Activated naive CD4-positive, alpha-beta T cell treated with anti-CD3 and anti-CD28 coated beads, Interleukin-2, amount 50 U/mL, for 16 hours (primary cell): ENCODE measurements around the gene SLFN13.
A peak's percentile ranks its signal among the peaks of the same experiment; 100 is the strongest.
"Not testable (repeated sequence)": the region's sequence is repeated elsewhere in the genome, so short reads cannot be mapped to it uniquely, and the experiment has no call there.

Experiments
- DNase-seq: peaks from one replicate; pipeline ENCODE4 v3.0.0-alpha.2; 2020

Gene SLFN13, protein sequence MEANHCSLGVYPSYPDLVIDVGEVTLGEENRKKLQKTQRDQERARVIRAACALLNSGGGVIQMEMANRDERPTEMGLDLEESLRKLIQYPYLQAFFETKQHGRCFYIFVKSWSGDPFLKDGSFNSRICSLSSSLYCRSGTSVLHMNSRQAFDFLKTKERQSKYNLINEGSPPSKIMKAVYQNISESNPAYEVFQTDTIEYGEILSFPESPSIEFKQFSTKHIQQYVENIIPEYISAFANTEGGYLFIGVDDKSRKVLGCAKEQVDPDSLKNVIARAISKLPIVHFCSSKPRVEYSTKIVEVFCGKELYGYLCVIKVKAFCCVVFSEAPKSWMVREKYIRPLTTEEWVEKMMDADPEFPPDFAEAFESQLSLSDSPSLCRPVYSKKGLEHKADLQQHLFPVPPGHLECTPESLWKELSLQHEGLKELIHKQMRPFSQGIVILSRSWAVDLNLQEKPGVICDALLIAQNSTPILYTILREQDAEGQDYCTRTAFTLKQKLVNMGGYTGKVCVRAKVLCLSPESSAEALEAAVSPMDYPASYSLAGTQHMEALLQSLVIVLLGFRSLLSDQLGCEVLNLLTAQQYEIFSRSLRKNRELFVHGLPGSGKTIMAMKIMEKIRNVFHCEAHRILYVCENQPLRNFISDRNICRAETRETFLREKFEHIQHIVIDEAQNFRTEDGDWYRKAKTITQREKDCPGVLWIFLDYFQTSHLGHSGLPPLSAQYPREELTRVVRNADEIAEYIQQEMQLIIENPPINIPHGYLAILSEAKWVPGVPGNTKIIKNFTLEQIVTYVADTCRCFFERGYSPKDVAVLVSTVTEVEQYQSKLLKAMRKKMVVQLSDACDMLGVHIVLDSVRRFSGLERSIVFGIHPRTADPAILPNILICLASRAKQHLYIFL

DNA sequence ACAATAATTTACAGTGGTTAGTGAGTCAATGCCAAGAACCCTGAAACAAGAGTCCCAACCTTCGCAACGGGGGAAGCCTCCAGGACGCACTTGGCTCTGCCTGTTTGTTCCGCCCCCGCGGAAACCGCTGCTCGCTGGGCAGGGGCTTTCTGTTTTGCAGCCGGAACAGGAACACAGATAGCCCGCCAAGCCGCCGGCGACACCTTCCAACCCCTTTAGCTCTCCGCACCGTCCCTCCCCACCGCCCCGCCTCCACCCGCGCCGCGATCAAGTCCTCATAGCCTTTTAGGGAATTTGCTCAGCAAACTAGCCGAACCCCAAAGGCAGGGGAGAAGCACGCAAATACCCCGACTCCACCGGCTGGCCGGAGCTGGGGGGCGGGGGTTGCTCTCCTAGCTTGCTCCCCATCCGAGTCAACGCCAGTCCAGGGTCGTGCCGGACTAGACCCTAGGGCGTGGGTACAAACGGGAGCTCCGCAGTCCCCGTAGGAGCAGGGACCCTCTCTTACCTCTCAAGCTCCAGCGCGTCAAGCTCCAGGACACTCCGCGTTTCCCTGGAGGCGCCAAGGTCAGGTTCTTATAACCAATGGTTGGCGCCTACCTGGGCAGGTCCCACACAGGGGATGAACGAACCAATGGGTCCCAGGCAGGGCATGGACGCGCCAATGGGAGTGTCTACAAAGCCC, at the start of gene SLFN13:
Gene SLFN13 (minus strand): TSS at position 553 of the 685 bp plus-strand sequence. CDS start 3,086 bp downstream, outside the sequence.
- peak; percentile 89 for DNase-seq

DNA sequence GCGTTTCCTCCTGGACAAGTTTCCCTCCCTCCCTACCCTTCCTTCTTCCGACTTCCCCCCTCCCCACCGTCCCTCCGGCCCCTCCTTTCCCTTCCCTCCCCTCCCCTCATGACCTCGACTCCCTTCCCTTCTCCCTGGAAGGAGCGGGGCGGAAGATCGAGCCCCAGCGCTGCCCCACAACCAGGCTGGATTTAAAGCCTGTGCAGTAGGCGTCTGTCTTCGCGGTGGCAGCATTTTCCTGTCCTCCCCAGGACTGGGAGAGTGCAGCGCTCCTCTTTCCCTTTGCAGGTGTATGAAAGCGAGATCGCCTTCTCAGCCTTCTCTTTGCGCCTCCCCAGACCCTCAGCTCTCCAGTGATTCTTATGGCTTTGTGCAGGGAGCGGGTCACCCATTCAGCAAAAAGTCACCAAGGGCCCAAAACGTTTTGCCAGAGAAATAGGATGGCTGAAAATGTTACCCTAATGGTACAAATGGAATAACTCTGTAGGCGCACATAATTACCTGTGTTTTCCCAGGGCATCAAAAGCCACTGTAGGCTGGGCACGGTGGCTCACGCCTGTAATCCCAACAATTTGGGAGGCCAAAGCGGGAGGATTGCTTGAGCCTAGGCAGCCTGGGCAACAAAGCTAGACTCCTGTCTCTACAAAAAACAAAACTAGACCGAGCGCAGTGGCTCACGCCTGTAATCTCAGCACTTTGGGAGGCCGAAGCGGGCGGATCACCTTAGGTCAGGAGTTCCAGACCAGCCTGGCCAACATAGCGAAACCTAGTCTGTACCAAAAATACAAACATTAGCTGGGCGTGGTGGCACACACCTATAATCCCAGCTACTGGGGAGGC, 48.1 kb upstream of the SLFN13 start:
- no peak for DNase-seq

DNA sequence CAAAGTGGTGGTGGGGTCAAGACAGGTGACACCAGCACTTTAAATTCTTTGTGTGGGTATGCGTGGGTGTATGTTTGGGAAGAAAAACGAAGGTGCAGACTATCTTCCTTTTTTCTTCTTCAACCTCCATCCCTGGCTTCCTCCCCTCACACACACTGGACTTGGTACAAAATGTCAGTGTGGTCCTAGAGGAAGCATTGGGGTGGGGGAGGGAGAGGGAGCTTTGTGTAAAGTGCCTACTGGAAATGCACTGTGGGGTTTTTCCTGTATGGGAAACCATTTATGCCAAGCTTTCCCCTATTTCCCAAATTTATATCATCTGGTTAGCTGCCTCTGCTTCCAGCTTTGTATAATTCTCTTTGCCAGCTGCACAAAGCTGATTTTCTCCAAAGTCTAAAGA, 44.5 kb upstream of the SLFN13 start:
- DNase-seq, result no peak

DNA sequence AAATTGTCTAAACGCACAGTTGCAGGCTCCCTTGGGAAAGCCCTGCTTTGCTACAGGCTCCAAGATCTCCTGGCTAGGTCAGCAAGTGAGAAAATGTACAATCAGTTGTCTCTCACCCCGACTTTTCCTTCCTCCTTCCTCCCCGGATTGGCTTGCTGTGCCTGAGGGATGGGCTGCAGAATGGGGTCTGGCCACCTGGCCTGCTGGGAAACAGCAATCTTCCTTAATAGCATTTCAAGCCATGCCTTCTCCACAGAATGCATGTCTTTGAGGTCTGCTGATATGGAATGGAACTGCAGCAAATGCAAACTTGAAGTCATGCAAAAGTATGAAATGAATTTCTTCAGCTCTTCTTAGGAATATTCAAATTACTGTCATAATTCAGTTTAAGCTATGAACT, 42.9 kb upstream of the SLFN13 start:
- no peak for DNase-seq

DNA sequence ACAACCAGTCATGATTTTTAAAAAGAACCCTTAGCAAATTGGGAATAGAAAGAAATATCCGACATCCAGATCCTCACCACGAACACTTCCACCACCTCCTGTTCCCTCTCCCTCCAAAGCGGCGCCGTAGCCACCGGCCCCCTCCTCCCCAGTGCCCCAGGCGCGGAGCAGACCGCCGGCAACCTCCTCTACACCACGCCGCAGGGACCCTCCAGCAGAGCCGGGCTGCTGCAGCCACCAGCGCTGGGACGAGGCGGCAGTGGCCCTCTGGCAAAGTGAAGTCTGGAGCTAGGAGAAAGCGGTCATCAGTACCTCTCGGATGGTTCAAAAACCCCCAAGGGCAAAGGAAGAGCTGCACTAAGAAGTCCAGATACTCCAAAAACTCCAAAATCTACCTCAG, 41.4 kb upstream of the SLFN13 start:
- no peak for DNase-seq

DNA sequence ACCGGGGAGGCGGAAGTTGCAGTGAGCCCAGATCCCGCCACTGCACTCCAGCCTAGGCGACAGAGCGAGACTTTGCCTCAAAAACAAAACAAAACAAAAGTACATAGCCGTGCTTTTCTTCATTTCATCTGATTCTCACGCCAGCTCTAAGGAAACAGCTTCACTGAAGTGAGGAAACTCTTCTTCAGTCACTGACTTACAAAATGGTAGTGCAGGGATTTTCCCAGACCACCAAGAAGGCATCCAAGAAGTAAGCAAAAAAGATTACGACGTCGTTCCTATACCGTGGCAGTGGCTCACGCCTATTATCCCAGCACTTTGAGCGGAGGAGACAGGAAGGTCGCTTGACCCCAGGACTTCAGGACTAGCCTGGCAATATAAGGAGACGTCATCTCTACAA, 40.4 kb upstream of the SLFN13 start:
- DNase-seq, result no peak

GRCh38 chr17:35486920-35487732, 38.6 kb upstream of the SLFN13 start:
- peak; percentile 84 for DNase-seq

DNA sequence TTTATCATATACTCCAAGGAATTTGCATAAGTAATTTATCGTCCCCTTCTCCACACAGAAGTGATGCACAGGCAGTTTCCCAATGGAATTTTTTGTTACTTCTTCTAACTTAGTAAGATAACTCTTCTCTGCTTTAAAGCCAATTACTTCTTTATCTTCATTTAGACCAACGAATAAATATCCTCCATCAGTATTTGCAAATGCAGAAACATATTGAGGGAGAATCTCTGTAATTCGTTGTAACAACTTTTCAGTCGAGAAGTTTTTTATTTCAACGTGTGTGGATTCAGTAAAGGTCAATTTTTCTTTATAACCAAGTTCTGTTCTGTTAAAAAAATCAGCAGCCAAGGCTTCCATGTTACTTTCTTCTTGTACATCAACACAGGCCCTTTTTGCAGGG, 30.7 kb upstream of the SLFN13 start:
- no peak for DNase-seq

- DNase-seq, result no peak
Observed at GRCh38 chr17:35477248-35477647, 28.7 kb upstream of the SLFN13 start.

DNA sequence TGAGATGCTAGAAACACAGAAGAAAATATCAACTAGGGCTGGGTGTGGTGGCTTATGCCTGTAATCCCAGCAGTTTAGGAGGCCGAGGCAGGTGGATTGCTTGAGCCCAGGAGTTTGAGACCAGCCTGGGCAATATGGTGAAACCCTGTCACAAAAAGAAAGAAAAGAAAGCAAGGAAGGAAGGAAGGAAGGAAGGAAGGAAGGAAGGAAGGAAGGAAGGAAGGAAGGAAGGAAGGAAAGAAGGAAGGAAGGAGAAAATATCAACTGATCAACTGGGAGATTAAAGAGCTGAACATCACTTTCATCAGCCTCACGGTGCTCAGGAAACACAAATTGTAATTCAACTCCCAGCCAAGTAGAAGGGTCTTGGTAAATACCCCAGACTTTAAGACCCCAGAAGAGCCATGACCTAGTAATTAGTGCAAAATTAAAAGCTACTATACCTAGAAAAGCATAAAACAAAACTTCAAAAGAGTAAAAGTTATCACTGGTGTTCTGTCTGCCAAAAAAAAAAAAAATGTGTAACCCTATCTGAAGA, 27.8 kb upstream of the SLFN13 start:
- DNase-seq, result no peak

DNA sequence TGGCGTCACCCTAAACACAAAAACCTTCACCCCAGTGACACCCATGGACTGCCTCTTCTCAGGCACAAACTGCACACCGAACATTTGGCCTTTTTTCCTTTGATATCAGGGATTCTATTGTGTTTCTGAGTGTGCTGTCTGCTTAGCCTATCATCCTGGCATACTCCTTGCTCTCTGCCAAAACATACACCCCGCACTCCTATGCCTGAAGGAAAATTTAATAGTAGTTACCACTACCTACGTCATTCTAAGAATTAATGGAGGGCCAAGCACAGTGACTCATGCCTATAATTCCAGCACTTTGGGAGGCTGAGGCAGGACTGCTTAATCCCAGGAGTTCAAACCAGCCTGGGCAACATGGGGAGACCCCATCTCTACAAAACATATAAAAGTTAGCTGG, 19.9 kb upstream of the SLFN13 start:
- no peak for DNase-seq

DNA sequence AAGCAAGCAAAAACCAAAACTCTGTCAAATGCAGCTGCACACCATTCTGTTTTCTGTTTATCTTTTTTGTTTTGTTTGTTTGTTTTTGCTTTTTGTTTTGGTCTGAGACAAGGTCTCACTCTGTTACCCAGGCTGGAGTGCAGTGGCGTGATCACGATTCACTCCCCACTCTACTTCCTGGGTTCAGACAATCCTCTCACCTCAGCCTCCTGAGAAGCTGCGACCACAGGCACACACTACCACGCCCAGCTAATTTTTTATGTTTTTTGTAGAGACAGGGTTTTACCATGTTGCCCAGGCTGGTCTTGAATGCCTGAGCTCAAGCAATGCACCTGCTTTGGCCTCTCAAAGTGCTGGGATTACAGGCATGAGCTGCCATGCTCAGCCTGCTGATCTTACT, 19.3 kb upstream of the SLFN13 start:
- no peak for DNase-seq

DNA sequence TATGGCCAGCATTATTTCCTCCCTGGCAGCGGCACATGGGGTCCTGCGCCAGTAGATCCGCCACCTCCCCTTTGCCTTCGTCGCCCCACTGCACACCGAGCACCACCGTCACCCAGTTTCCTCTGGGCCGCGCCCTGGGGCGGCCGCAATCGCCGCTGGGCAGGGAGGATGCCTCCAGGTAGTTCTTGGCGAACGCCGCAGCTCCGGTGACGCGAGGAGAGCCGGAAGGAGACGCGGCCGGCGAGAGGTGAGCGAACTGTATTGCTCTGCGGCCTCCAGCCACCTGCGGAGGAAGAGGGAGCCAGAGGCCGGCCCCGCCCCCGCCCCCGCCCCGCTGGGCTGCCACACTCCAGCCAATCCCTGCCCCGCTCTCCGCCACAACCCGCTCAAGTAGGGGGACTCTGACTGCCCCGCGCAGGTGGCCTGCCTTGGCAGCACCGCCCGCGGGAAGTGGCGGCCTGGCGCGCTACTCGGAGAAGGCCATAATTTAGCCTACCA, 11.8 kb upstream of the SLFN13 start:
- DNase-seq, result peak; percentile 31

- not testable (repeated sequence) for DNase-seq
Observed at GRCh38 chr17:35454035-35454434, 5.5 kb upstream of the SLFN13 start.

- no peak for DNase-seq
Observed at GRCh38 chr17:35453171-35453570, 4.6 kb upstream of the SLFN13 start.

- DNase-seq, result no peak
Observed at GRCh38 chr17:35449371-35449931, 885 bp upstream of the SLFN13 start.

DNA sequence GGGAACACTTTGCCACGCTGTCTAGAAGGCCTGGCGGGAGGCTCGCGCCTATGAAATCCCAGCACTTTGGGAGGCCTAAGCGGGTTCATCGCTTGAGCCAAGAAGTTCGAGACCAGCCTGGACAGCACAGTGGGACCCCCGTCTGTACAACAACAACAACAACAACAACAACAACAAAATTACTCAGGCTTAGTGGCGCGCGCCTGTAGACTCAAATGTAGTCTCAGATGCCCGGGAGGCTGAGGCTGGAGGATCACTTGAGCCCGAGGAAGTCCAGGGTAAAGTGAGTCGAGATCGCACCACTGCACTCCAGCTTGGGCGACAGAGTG, 297 bp upstream of the SLFN13 start:
- no peak for DNase-seq

- DNase-seq, result no peak
Observed at GRCh38 chr17:35447499-35447898, 1.1 kb downstream of the SLFN13 start.

DNA sequence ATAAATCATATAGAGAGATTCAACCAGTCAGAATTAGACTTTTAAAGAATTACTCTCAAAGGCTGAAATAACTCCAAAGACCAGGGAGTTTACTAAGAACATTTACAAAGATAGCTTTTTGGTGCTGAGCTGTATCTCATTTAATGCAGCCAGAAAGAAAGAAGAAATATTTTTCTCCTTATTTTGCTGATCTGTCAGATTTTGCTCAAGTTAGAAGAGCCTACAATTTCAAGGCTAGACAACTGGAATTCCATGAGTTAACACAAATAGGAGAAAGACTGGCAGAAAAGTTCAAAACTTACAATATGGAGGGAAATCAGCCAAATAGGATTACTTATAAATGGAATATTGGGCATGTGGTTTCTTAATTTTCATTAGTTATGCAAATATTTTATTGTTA, 10.1 kb downstream of the SLFN13 start:
- DNase-seq, result no peak

GRCh38 chr17:35433075-35433894, 15.3 kb downstream of the SLFN13 start:
- peak; percentile 75 for DNase-seq
